Articular chondrocyte of knee joint (primary cell): ENCODE data around the gene CLINT1. TPM values are rescaled to one million over a fixed set of nuclear protein-coding genes. Genes with fewer than 3 reads are reported as not detected.

Experiments
- small RNA-seq: library from RNA; depleted of rRNA; stranded (forward); fragments of <200 nt; gene quantifications from one replicate; pipeline ENCODE3, GENCODE V24; 2012
- total RNA-seq: library from RNA; depleted of rRNA; stranded (reverse); fragments of >200 nt; gene quantifications from 2 replicates; pipeline ENCODE4 v1.2.3, GENCODE V29; 2012

CLINT1 gene
- 83.0 and 97.1 TPM in 2 replicates for total RNA-seq

DNA sequence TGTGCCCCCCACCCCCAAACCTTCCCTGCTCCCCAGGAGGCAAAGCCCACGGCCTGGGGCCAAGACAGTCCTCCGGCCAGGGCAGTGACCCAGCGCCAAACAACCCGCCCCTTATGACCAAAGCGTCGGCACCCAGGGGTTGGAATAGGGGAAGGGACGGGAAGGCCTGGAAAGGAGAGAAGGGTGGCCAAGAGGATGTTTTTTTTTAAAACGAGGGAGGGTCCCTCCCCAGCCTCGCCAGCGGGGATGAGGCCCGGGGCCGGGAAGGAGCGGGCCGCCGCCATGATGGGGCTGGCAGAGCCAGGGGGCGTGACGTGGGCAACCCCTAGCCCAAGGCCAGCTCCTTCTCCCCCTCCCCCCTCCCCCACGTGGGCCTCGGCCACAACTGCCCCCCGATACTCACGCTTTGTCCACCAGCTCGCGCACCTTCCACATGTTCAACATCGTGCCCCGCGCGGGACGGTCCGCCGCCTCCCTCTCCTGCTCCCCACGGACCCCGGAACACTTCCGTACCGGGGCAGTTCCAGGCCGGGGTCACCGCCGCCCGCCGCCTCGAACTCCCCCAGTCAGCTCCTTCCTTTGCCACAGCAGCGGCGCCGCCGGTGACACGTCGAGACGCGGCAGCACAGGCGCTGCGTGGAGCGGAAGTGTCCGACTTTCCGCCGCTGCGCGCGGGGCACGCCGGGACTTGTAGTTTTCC lies at the start of gene CLINT1:
CLINT1 (minus strand) TSS at position 619 of the 700 bp plus-strand sequence; CDS start at position 444, 175 bp downstream.

DNA sequence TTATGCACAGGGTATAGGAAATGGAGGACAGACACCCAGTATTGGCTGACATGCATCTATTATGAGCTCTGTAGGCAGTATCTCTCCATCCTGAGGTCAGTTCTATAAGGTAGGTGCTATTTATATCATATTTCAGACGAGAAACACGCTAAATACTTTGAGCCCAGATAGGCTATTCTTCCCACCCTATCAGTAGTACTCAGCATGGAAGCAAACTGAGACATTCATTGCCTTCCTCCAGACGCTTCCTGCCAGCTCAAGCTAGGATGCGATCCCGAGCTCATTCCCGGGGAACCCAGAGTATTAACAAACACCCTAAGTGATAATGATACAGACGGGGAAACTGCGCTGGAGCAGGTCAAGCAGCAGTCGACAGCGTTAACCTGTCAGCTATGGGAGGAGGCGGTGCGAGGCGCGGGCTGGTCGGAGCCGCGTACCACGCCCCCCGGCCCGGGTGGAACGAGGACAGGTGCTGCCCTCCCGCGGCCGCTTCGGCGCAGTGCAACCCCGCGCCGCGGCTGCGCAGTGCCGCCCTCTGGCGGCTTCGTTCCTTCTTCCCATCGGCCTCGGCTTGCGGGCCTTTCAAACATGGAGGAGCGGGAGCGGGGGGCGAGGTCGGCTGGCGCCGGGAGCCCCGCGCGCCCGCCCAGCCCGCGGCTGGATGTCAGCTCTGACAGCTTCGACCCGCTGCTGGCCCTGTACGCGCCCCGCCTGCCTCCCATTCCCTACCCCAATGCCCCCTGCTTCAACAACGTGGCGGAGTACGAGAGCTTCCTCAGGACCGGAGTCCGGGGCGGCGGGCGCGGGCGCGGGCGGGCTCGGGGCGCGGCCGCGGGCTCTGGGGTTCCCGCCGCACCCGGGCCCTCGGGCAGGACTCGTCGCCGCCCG lies 115.5 kb downstream of the CLINT1 start, which contains the start of gene LSM11:
LSM11 (plus strand) TSS at position 550 of the 888 bp plus-strand sequence; CDS start at position 589, 39 bp downstream.

Small RNA genes lying within 50 kb of the gene (small RNA-seq; reads per million reads assigned to genes)
- gene AC026407.1 = not detected
- gene RNU6-260P = not detected

Other genes with a start within 250 kb of the CLINT1 start
- under 0.01 TPM in 1 of 2 replicates, not detected in the other for gene SOX30, start 206.7 kb downstream of the CLINT1 start, total RNA-seq
- not detected in 2 replicates for gene C5orf52, start 187.6 kb downstream of the CLINT1 start, total RNA-seq
- gene THG1L, start 127.7 kb downstream of the CLINT1 start, total RNA-seq = 18.9 and 21.6 TPM in 2 replicates
- 3.9 and 5.5 TPM in 2 replicates for gene LSM11, start 115.4 kb downstream of the CLINT1 start, total RNA-seq